GM12801 (cell line): ENCODE data around the gene RAB17.

Experiments used
- TF ChIP-seq, protein P1 (sequence below): IDR thresholded peaks from one replicate; pipeline ENCODE4 v1.5.1; 2011; ENCODE audit warnings: control low read depth; ENCODE audit not compliant: insufficient read length; ENCODE audit errors: extremely low read depth

Gene RAB17

DNA sequence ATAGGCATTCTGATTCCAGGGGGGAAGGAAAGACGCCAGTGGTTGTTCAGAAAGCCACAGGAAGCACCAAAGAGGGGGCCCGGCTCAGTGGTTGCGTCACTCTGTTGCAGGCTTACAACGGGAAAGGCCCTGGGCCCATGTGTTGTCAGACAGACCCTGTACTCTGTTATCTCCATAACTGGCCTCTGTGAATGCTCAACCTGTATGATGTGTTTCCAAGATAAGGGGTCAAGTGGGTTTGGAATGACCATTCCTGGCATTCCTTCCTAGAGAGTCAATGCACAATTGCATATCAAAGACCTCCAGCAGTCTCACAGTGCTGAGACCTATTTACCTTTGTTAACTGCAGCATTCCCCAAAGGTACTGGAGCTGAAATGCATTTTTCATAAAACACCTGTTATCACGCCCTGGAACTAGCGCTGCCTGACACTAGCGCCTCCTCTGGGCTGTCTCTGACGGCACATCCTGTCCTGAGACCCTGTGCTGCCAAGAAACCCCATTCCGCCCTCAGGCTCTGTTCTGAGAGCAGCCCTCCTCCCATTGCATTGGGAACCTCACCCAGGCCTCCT, 23.7 kb upstream of the RAB17 start:
- TF ChIP-seq, protein P1, sequence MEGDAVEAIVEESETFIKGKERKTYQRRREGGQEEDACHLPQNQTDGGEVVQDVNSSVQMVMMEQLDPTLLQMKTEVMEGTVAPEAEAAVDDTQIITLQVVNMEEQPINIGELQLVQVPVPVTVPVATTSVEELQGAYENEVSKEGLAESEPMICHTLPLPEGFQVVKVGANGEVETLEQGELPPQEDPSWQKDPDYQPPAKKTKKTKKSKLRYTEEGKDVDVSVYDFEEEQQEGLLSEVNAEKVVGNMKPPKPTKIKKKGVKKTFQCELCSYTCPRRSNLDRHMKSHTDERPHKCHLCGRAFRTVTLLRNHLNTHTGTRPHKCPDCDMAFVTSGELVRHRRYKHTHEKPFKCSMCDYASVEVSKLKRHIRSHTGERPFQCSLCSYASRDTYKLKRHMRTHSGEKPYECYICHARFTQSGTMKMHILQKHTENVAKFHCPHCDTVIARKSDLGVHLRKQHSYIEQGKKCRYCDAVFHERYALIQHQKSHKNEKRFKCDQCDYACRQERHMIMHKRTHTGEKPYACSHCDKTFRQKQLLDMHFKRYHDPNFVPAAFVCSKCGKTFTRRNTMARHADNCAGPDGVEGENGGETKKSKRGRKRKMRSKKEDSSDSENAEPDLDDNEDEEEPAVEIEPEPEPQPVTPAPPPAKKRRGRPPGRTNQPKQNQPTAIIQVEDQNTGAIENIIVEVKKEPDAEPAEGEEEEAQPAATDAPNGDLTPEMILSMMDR, result no peak

DNA sequence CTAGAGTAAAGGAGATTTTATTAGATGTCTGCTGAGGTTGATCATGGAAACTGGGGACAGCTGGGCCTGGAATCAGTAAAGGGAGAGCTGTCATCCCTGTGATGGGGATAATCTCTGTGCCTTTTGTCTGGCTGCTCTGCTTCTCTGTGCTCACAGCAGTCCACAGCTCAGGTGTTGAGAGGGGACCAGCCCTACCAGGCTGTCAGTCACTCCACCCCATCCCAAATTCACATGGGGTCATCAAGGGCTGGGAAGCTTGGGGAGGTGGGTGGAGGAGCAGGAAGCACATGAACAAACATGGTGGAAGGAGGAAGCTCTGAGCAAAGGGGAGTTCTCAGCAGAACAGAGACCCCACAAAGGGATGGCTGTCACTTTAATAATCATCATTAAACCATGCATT, 23.1 kb upstream of the RAB17 start:
- TF ChIP-seq, protein P1, result no peak

GRCh38 chr2:237612527-237613357, 22.2 kb upstream of the RAB17 start:
- TF ChIP-seq, protein P1, result no peak

- TF ChIP-seq, protein P1, result no peak
Observed at GRCh38 chr2:237604960-237605359, 14.4 kb upstream of the RAB17 start.

DNA sequence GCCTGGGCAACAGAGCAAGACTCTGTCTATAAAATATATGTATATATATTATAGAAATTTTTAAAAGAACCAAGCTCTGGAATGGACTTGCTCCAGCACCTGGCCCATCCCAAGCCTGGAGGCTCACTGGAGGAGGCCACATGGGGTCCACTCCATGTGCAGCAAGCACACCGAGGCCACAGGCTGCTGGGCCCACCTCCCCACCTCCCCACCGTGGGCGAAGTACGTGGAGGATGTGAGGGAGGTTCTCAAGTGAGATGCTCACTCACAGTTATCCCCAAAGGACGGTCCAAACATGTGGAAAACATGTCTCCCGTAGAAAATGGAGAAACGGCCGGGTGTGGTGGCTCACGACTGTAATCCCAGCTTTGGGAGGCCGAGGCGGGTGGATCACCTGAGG, 13.9 kb upstream of the RAB17 start:
- TF ChIP-seq, protein P1, result no peak

DNA sequence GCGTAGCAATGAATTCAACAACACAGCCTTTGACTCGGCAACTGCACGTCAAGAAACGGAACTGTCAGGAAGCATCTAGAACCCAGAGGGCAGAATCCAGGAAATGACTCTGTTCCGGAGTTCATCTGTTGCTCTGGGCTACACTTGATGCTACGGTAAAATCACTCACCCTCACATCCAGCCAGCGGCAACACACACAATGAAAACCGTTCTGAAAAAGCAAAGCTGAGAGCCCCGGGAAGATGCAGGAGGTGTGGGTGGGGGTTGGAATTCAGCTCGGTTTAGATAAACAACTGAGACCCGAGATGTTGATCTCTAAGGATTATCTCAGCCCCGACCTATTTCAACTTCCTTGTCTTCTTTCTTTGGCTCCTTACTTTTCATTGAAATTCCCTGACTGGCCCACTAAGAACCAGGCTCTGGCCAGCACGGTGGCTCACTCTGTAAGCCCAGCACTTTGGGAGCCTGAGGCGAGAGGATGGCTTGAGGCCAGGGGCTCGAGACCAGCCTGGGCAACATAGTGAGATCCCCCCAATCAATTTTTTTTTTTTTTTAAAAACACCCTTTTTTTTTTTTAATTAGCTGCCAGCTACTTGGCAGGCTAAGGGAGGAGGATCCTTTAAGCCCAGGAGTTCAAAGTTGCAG, 13.3 kb upstream of the RAB17 start:
- TF ChIP-seq, protein P1, result no peak

- TF ChIP-seq, protein P1, result no peak
Observed at GRCh38 chr2:237603049-237603717, 12.6 kb upstream of the RAB17 start.
